SU-DHL-6 (cell line): Measurements from ENCODE around the gene CLDN19.

ENCODE experiments used
- H2AFZ ChIP-seq: fragments of 200-600 bp; sonication (generic); 2 replicates; pipeline ENCODE4 v1.6.1; 2014; ENCODE audit warnings: low read depth, mild to moderate bottlenecking, moderate library complexity, mixed read lengths, antibody characterized with exemption, low read length; ENCODE audit not compliant: severe bottlenecking
- H3F3A ChIP-seq: fragments of 200-600 bp; shearing (Covaris generic); 2 replicates; pipeline ENCODE4 v1.6.0; 2016; ENCODE audit warnings: antibody characterized with exemption, mild to moderate bottlenecking; ENCODE audit not compliant: insufficient read depth
- H3K27ac ChIP-seq: fragments of 200-600 bp; sonication (generic); 2 replicates; pipeline ENCODE4 v1.5.1; 2016; ENCODE audit warnings: low read depth, mild to moderate bottlenecking, low read length, moderate library complexity, mixed read lengths
- H3K27me3 ChIP-seq: fragments of 200-600 bp; sonication (generic), shearing (Covaris generic); 2 replicates; pipeline ENCODE4 v1.6.0; 2014; ENCODE audit warnings: mild to moderate bottlenecking, low read length
- H3K36me3 ChIP-seq: fragments of 200-600 bp; sonication (generic); 2 replicates; pipeline ENCODE4 v1.6.1; 2014; ENCODE audit warnings: mild to moderate bottlenecking, low read length, mixed read lengths
- H3K4me2 ChIP-seq: fragments of 300-600, 200-600 bp; shearing (Covaris generic), sonication (generic); 2 replicates; pipeline ENCODE4 v1.6.0; 2014; ENCODE audit warnings: low read length, low read depth, mild to moderate bottlenecking; ENCODE audit not compliant: poor library complexity, severe bottlenecking
- H3K4me3 ChIP-seq: fragments of 200-600 bp; sonication (generic); 2 replicates; pipeline ENCODE4 v1.5.1; 2014; ENCODE audit warnings: antibody characterized with exemption, low read length, mild to moderate bottlenecking, mixed read lengths; ENCODE audit not compliant: insufficient read depth, poor library complexity, severe bottlenecking
- H3K79me2 ChIP-seq: fragments of 200-600 bp; sonication (generic); 2 replicates; pipeline ENCODE4 v1.6.1; 2014; ENCODE audit warnings: mild to moderate bottlenecking, low read length, moderate library complexity; ENCODE audit not compliant: insufficient read depth
- H3K9ac ChIP-seq: fragments of 200-600 bp; sonication (generic); 2 replicates; pipeline ENCODE4 v1.7.0; 2014; ENCODE audit warnings: mild to moderate bottlenecking, low read length
- H3K9me2 ChIP-seq: fragments of 200-600 bp; sonication (generic); replicated peaks from 2 replicates; pipeline ENCODE4 v1.6.1; 2014; ENCODE audit warnings: low read length; ENCODE audit not compliant: insufficient read depth
- H3K9me3 ChIP-seq: fragments of 200-600 bp; sonication (generic); 2 replicates; pipeline ENCODE4 v1.6.1; 2014; ENCODE audit warnings: low read length, mixed read lengths; ENCODE audit not compliant: insufficient read depth
- H4K20me1 ChIP-seq: fragments of 200-600 bp; sonication (generic); 2 replicates; pipeline ENCODE4 v1.6.1; 2014; ENCODE audit warnings: low read depth, mild to moderate bottlenecking, antibody characterized with exemption, low read length, moderate library complexity, mixed read lengths
- CTCF ChIP-seq: fragments of 200-600 bp; sonication (generic); IDR thresholded peaks from one replicate; pipeline ENCODE4 v1.5.1; 2017; ENCODE audit warnings: antibody characterized with exemption, mild to moderate bottlenecking, low read length, moderate library complexity; ENCODE audit not compliant: insufficient read depth, poor library complexity, severe bottlenecking
- EZH2phosphoT487 ChIP-seq: fragments of 200-600 bp; sonication (generic), shearing (Covaris generic); conservative IDR thresholded peaks from 2 replicates; pipeline ENCODE4 v1.6.1; 2018; ENCODE audit warnings: mild to moderate bottlenecking, antibody characterized with exemption, low read length, moderate library complexity, mixed read lengths

Gene CLDN19

GRCh38 chr1:42776502-42776901, 36.5 kb upstream of the CLDN19 start:
- Histone ChIP-seq H4K20me1 (no peaks in the 10 kb centered on the region), H3K9me3 (no peaks in the 10 kb centered on the region), H3K4me2 (no peak overlapping the region), H3K36me3 (no peaks in the 10 kb centered on the region; the same call in 1 of the 2 replicates), H3K27me3 (no peaks in the 10 kb centered on the region), H3K9ac (no peak overlapping the region), H3K27ac (no peak overlapping the region), H3K79me2 (peaks cover 8% of the 10 kb centered on the region; the same call in 1 of the 2 replicates), H3K4me3 (no peak overlapping the region), H3F3A (no peaks in the 10 kb centered on the region), H2AFZ (no peak overlapping the region), H3K9me2 (no peaks in the 10 kb centered on the region)
- TF ChIP-seq EZH2phosphoT487: no peak
- no peak for TF ChIP-seq CTCF

DNA sequence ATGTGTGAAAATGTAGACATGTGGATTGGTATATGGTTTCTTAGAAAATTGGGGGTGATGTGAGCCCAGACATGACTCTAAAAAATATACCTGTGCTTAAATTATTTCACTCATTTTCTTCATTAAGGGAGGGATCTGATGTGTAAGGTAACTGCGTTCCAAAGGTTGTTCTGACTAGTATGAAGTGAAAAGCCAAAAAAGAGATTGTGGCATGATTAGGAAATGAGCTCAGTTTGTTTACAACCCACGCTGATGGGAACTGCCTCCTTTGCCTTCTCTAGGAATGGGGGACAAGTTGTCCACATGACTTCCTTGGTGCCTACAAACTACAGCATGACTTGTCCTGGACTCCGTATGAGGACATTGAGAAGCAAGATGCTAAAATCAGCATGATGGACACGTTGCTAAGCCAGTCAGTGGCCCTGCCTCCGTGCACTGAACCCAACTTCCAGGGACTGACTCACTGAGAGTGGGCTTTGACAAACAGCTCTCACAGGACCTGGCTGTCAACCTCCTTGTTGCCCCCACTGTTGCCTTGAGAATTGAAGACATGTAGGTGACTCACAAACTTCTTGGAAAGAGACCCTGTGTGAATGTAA, 35.0 kb upstream of the CLDN19 start:
- no peaks in the 10 kb centered on the region; the same call in 1 of the 2 replicates for H3K36me3 ChIP-seq

GRCh38 chr1:42773420-42773819, 33.4 kb upstream of the CLDN19 start:
- H3K9me3 ChIP-seq: no peaks in the 10 kb centered on the region
- H3K9ac ChIP-seq: no peak overlapping the region
- no peaks in the 10 kb centered on the region; the same call in 1 of the 2 replicates for H3K36me3 ChIP-seq
- H3K27me3 ChIP-seq: no peaks in the 10 kb centered on the region
- no peak for TF ChIP-seq CTCF
- TF ChIP-seq EZH2phosphoT487: no peak
- H4K20me1 ChIP-seq: no peaks in the 10 kb centered on the region
- no peak overlapping the region for H3K27ac ChIP-seq
- no peak overlapping the region for H2AFZ ChIP-seq
- no peaks in the 10 kb centered on the region for H3F3A ChIP-seq
- no peak overlapping the region for H3K4me2 ChIP-seq
- H3K9me2 ChIP-seq: no peaks in the 10 kb centered on the region
- peaks cover 32% of the 10 kb centered on the region for H3K79me2 ChIP-seq
- no peak overlapping the region for H3K4me3 ChIP-seq

More for the DNA sequence above, 35.0 kb upstream of the CLDN19 start:
- Histone ChIP-seq H3K27me3 (no peaks in the 10 kb centered on the region), H3K9me3 (no peaks in the 10 kb centered on the region), H3F3A (no peaks in the 10 kb centered on the region), H3K79me2 (peaks cover 21% of the 10 kb centered on the region), H2AFZ (no peak overlapping the region), H3K9me2 (no peaks in the 10 kb centered on the region), H3K4me3 (no peak overlapping the region), H3K9ac (no peak overlapping the region), H3K27ac (no peak overlapping the region), H3K4me2 (no peak overlapping the region), H4K20me1 (no peaks in the 10 kb centered on the region)
- TF ChIP-seq CTCF (no peak), EZH2phosphoT487 (no peak)
